Measurements from ENCODE around the gene KCNQ1.

DNA sequence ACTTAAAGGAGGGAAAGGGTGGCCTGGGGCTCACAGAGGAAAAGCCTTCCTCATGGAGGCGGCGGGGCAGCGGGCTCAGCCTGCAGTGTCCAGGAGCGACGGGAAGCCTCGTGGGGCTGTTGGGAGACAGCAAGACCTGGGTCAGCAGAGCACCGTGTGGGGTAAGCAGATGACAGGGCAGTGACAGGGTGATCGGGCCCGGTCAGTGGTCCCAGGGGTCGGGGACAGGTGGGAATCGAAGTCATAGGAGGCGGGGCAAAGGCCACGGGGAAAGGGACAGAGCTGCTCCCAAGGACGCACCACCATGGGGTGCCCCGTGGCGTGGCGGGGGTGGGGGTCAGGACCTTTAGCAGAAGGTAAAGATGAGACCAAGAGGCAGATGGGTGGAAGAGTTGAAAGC, 390.9 kb downstream of the KCNQ1 start:
- TF ChIP-seq, protein P1, sequence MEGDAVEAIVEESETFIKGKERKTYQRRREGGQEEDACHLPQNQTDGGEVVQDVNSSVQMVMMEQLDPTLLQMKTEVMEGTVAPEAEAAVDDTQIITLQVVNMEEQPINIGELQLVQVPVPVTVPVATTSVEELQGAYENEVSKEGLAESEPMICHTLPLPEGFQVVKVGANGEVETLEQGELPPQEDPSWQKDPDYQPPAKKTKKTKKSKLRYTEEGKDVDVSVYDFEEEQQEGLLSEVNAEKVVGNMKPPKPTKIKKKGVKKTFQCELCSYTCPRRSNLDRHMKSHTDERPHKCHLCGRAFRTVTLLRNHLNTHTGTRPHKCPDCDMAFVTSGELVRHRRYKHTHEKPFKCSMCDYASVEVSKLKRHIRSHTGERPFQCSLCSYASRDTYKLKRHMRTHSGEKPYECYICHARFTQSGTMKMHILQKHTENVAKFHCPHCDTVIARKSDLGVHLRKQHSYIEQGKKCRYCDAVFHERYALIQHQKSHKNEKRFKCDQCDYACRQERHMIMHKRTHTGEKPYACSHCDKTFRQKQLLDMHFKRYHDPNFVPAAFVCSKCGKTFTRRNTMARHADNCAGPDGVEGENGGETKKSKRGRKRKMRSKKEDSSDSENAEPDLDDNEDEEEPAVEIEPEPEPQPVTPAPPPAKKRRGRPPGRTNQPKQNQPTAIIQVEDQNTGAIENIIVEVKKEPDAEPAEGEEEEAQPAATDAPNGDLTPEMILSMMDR (IDR thresholded peaks at IDR 0.05) = no peak
- TF ChIP-seq POLR2A (IDR thresholded peaks at IDR 0.05) = no peak
